SK-N-MC (cell line): ENCODE measurements around the gene CDO1.

ENCODE experiments used
- EZH2 ChIP-seq: fragments of 200-600 bp; sonication (generic); IDR thresholded peaks from one replicate; pipeline ENCODE4 v1.6.1; 2017; ENCODE audit warnings: antibody characterized with exemption
- POLR2AphosphoS5 ChIP-seq: IDR thresholded peaks from 2 replicates; pipeline ENCODE4 v1.6.1; 2012; ENCODE audit warnings: mild to moderate bottlenecking, low read depth, low read length, borderline replicate concordance

- TF ChIP-seq EZH2 (no peak), POLR2AphosphoS5 (no peak)
Measured at GRCh38 chr5:115785381-115786065, 30.9 kb downstream of the CDO1 start.
